HG03280 (cell line): ENCODE measurements around the gene ARHGAP15.

ENCODE experiments used
- ATAC-seq: cut with Tn5 transposase; IDR thresholded peaks from one replicate; pipeline ENCODE4 v1.9.1; 2021; ENCODE audit warnings: mild to moderate bottlenecking, moderate library complexity; ENCODE audit not compliant: unreplicated experiment

The ARHGAP15 gene

DNA sequence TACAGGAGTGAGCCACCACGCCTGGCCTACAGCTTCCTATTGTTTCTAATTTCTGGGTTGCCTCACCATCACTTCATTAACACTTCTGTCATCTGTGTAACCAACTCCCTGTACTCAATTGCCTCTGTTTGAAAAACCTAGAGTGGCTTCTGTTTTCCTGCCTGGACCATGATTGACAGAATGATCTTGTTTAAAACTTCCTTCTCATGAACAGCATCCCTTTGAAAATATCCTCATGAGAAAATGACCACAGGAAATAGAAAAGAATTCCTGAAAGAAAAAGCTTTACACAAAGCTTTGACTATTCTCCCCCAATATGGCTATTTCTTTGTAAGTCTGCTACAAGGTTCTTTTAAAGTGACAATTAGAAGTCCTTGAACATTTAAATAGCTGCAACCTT, 672.3 kb downstream of the ARHGAP15 start:
- ATAC-seq = no peak

DNA sequence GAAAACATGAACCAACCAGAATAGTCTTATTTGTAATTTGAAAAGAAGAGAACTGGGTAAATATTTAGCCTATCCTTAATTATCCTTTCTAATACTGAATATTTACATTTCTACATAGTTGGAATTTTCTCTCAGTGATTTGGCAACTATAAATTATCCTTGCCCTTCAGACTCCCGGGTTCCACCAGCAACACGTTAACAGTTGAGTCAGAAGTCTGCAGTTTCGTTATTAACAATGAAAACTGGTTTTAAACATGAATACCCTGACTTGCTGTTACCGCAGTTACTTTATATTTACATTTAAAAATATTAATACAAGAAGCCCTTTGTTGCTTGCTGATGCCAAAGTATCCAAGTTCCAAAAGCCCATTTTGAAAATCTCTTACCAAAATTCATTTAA, 673.0 kb downstream of the ARHGAP15 start:
- no peak for ATAC-seq

DNA sequence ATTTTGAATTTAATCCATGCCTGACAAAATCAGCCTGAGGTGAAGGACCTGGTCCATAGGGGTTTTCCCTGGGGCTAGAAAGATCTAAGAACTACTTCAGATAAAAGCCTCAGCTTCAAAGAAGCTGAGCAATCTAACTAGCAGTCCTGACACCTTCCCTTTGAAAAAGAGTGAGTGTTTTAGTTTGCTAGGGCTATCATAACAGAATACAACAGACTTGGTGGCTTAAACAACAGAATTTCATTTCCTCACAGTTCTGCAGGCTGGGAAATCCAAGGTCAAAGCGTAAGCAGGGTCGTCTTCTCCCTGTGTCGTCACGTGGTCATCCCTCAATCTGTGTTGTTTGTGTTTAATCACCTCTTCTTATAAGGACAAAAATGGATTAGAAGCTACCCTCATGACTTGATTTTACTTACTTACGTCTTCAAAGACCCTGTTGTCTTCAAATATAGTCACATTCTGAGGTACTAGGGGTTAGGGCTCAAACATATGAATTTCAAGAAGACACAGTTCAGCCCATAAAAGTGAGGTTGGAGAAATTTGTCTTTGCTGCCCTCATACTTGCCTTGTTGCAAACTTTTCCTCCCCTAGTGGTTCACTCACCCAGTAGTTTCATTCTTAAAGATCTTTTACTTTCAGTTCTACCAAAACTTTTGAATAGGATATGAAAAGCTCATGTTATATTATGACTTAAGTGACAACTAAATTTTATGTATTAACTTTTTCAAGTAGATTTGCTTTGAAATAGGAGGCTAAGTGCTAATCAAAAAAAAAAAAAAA, 673.8 kb downstream of the ARHGAP15 start:
- ATAC-seq = peak; percentile 88

DNA sequence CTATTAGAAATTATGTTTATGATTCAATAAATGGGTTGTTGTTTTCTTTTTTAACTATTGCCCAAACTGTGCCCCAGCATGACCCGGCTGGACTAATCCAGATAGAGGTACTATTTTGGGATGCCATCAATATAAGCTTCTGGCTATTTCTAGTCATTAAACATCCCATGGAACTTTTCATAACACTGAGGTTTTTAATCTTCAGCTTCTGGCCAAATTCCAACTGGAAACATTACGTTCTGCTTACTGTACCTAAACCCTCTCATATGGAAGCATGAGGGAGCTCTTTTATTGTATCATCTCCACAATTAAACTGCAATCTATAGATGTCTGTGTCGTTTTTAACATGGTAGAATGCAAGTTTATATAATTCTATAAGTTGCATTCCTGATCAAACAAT, 674.7 kb downstream of the ARHGAP15 start:
- ATAC-seq = no peak

DNA sequence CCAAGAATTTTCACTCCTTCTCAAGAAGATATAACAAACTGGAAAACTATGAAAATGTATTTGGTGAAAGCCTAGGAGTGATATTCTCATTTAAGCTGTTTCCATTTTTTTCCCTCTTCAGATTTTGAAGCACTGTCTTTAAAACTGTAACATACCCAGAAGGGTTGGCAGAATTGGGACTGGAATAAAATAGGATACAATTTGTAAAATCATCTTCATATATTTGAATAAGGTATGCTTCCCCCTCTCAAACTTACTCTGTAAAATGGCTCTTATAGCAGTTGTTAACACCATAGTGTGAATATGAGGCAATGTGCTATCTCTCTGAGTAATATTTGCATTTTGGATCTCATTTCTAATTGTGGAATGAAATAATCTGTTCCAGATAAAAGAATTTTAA, 676.4 kb downstream of the ARHGAP15 start:
- ATAC-seq = no peak

DNA sequence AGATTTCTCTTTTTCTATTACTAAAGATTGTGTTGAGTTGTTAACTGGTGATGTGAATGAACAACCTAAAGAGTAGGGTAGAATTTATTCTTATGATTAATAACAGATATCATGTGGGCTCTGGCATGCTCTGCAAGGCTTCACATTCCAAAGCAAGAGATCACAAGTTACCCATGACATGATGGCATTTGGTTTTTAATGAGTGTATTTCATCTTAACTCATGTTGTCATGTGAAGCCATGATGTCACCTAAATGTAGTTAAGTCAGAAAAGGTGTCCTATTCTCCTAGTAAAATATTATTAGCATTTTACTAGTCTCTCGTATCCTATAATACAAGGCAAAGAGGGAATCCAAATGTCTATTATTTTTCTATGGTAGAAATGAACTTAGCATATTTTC, 678.0 kb downstream of the ARHGAP15 start:
- ATAC-seq = no peak

DNA sequence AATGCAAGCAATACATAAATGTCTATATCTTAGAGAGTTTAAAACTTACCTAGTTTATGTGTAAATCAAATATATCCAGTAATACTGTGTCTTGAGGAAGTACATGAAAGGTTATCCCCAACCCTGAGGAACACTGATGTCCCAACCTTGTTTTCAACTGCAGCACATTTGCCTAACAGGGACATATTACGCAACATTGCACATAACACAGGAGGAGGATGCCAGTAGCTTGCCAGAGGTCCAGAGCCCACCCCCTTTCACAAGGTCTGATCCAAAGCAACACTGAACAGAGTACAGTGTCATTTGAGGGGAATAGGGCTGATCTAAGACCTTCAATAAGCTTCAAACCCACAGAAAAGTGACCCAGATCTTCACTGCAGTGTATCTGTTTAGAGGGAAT, 678.5 kb downstream of the ARHGAP15 start:
- ATAC-seq = no peak

DNA sequence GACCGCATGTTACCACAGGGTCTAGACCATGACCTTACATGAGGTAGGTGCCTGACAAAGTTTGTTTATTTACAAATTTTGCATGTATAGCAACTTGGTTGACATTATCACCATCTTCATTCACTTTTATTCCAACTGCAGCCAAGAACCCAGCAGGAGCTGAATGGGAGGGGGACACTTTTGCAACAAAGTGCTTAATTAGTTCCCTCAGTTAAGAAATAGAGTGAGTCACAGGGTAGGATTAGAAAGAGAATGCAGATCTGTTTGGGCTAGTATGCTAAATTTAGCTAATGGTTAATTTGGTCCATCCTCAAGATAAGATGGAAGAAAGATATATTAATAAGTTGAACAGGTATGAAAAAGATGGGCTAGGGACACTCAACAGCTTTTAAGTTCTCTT, 678.9 kb downstream of the ARHGAP15 start:
- ATAC-seq = no peak

DNA sequence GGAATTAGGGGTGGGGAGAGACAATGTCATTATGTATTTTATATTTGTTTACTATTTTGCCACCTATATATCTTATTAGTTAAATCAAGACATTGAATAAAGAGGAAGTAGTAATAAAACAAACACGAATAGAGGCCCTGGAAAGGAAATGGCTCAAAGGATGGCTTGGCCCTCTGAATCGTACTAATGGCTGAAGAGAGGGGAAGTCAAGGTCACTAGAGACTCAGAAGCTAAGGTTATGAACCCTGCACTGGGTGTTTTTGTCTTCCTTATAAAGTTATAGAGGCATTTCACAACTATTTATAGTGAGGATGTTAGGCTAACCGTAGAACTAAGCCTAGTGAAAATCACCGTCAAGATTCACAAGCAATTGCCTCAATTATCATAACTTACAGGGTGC, 685.9 kb downstream of the ARHGAP15 start:
- no peak for ATAC-seq

DNA sequence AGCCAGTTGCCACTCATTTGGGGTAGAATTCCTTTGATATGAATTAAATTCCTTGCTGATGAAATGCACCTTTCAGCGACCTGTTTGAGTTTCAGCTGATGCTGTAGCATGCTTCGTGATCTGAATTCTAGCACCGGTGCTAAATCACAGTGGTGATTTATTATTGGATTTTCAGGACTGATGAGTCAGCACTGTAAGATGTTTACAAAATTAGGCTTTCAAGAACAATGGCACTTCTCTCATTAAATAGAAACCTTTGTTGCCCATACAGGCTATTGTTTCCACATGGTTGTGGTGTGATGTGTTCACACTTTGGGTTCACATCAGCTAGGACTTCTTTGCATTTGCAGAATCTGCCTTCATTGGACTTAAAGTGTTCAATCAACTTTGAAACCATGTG, 687.7 kb downstream of the ARHGAP15 start:
- ATAC-seq = no peak
